Esophagus muscularis mucosa (tissue), 4 donors: ENCODE results near the gene TOLLIP. TPM values are rescaled to one million over a fixed set of nuclear protein-coding genes. Genes with fewer than 3 reads are reported as not detected.
"Not testable (repeated sequence)": the region's sequence is repeated elsewhere in the genome, so short reads cannot be mapped to it uniquely, and the experiment has no call there.

Experiments used
- DNase-seq: peaks from one replicate; pipeline ENCODE4 v3.0.0-alpha.2; 2017; ENCODE audit errors: extremely low spot score
- H3K27ac ChIP-seq, 4 donors: fragments of 200-600 bp; sonication (generic); replicated peaks in 1 of 4; 1 replicate in 3 of 4; 2 replicates in 1 of 4; pipeline ENCODE4 v1.5.1; 2016 to 2019; ENCODE audit warnings: mild to moderate bottlenecking in 1 of 4
- H3K27me3 ChIP-seq, 4 donors: fragments of 200-600 bp; sonication (generic); one replicate each; pipeline versions ENCODE4 v1.5.1 to v1.6.0; 2016 to 2019
- H3K36me3 ChIP-seq, 4 donors: fragments of 200-600 bp; sonication (generic); one replicate each; pipeline ENCODE4 v1.5.1; 2016 to 2019
- H3K4me1 ChIP-seq, 4 donors: fragments of 200-600 bp; sonication (generic); one replicate each; pipeline ENCODE4 v1.5.1; 2016 to 2019
- H3K4me3 ChIP-seq, 4 donors: fragments of 200-600 bp; sonication (generic); 1 replicate in 2 of 4; 2 replicates in 2 of 4; pipeline ENCODE4 v1.5.1; 2016 to 2019; ENCODE audit warnings: mild to moderate bottlenecking in 4 of 4, moderate library complexity in 1 of 4
- H3K9me3 ChIP-seq, 4 donors: fragments of 200-600 bp; sonication (generic); 1 replicate in 3 of 4; 2 replicates in 1 of 4; pipeline ENCODE4 v1.5.1; 2016 to 2019
- EP300 ChIP-seq: sonication (generic); formaldehyde crosslinking; IDR thresholded peaks from one replicate; pipeline ENCODE4 v1.6.1; 2017; ENCODE audit warnings: antibody characterized with exemption
- POLR2A ChIP-seq: fragments of 450-650 bp; IDR thresholded peaks from one replicate; pipeline ENCODE4 v1.6.1; 2017; ENCODE audit warnings: antibody characterized with exemption, moderate library complexity, mild to moderate bottlenecking, low read depth
- POLR2AphosphoS5 ChIP-seq, 2 donors: sonication (generic); formaldehyde crosslinking; IDR thresholded peaks; one replicate each; pipeline ENCODE4 v1.6.1; 2017; ENCODE audit warnings: antibody characterized with exemption in 2 of 2
- WGBS: methylation state at CpG from one replicate; pipeline ENCODE4 v1.1.5; 2018; 5-methylcytosine and 5-hydroxymethylcytosine counted together
- intact Hi-C: fragments of 100-400 bp; cut with DNase I; formaldehyde crosslinking; loops from one replicate; pipeline ENCODE4 v1.15.1; 2023
- total RNA-seq, 4 donors: library from RNA; depleted of rRNA; stranded (reverse); fragments of >200 nt; gene quantifications; one replicate each; pipeline versions ENCODE4 v1.1.0 to v1.2.1, GENCODE V29; 2016
- TF ChIP-seq, protein P1 (sequence below), 3 experiments: fragments of 200-600 bp in 2 of 3; fragments of 450-650 bp in 1 of 3; sonication (generic) in 2 of 3; IDR thresholded peaks; one replicate each; pipeline ENCODE4 v1.5.1; 2017 to 2019; ENCODE audit warnings: antibody characterized with exemption in 3 of 3, mild to moderate bottlenecking in 2 of 3, moderate library complexity in 1 of 3

The TOLLIP gene
- total RNA-seq, 4 donors from 2014 or later, result 33.2 to 71.6 (median 58.6) TPM

DNA sequence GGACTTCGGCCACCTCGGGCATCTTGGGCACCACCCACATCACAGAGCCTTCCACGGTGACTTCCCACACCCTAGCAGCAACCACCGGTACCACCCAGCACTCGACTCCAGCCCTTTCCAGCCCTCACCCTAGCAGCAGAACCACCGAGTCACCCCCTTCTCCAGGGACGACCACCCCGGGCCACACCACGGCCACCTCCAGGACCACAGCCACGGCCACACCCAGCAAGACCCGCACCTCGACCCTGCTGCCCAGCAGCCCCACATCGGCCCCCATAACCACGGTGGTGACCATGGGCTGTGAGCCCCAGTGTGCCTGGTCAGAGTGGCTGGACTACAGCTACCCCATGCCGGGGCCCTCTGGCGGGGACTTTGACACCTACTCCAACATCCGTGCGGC, 65.9 kb downstream of the TOLLIP start:
- H3K27ac ChIP-seq, H3K4me1 ChIP-seq, H3K27me3 ChIP-seq, H3K4me3 ChIP-seq, DNase-seq, H3K9me3 ChIP-seq, H3K36me3 ChIP-seq, intact Hi-C loops: not testable (repeated sequence)
- 100% methylated on average over 7 of the region's 18 CpGs for WGBS

- DNase-seq, H3K27me3 ChIP-seq, intact Hi-C loops, H3K27ac ChIP-seq, H3K4me3 ChIP-seq, H3K9me3 ChIP-seq, H3K36me3 ChIP-seq, H3K4me1 ChIP-seq: not testable (repeated sequence)
- 92% methylated on average over 7 of the region's 11 CpGs for WGBS
These were observed 66.7 kb downstream of the TOLLIP start for GRCh38 chr11:1242751-1243150.

- TF ChIP-seq EP300, result no peak
- TF ChIP-seq POLR2AphosphoS5 (IDR thresholded peaks at IDR 0.05), result no peak
- TF ChIP-seq, protein P1, sequence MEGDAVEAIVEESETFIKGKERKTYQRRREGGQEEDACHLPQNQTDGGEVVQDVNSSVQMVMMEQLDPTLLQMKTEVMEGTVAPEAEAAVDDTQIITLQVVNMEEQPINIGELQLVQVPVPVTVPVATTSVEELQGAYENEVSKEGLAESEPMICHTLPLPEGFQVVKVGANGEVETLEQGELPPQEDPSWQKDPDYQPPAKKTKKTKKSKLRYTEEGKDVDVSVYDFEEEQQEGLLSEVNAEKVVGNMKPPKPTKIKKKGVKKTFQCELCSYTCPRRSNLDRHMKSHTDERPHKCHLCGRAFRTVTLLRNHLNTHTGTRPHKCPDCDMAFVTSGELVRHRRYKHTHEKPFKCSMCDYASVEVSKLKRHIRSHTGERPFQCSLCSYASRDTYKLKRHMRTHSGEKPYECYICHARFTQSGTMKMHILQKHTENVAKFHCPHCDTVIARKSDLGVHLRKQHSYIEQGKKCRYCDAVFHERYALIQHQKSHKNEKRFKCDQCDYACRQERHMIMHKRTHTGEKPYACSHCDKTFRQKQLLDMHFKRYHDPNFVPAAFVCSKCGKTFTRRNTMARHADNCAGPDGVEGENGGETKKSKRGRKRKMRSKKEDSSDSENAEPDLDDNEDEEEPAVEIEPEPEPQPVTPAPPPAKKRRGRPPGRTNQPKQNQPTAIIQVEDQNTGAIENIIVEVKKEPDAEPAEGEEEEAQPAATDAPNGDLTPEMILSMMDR (IDR thresholded peaks at IDR 0.05), result no peak
- no peak for TF ChIP-seq POLR2A
- no peaks in the 10 kb centered on the region for H3K4me1 ChIP-seq
- no peaks in the 10 kb centered on the region for H3K27me3 ChIP-seq
- intact Hi-C loops, result no loop called here
- WGBS, result 94% methylated on average over 20 of the region's 20 CpGs
- H3K36me3 ChIP-seq, result no peaks in the 10 kb centered on the region
- no peaks in the 10 kb centered on the region for H3K9me3 ChIP-seq
- DNase-seq, result no peak
- no peak overlapping the region for H3K4me3 ChIP-seq
- no peak overlapping the region for H3K27ac ChIP-seq
These were observed 67.1 kb downstream of the TOLLIP start for GRCh38 chr11:1242289-1242688.

GRCh38 chr11:1241706-1242105, 67.7 kb downstream of the TOLLIP start:
- no peaks in the 10 kb centered on the region for H3K9me3 ChIP-seq
- intact Hi-C loops, result no loop called here
- WGBS, result 95% methylated on average over 18 of the region's 20 CpGs

GRCh38 chr11:1240771-1241170, 68.7 kb downstream of the TOLLIP start:
- no peaks in the 10 kb centered on the region for H3K27me3 ChIP-seq
- no peaks in the 10 kb centered on the region for H3K9me3 ChIP-seq
- H3K27ac ChIP-seq, result no peak overlapping the region
- no peaks in the 10 kb centered on the region for H3K36me3 ChIP-seq
- no peak overlapping the region for H3K4me3 ChIP-seq
- WGBS, result no CpG with 5 or more reads among the region's 25 CpGs
- DNase-seq, result no peak
- TF ChIP-seq POLR2AphosphoS5 (IDR thresholded peaks at IDR 0.05) (no peak), EP300 (no peak), POLR2A (no peak)
- TF ChIP-seq, protein P1 (IDR thresholded peaks at IDR 0.05), result no peak
- intact Hi-C loops, result no loop called here
- no peaks in the 10 kb centered on the region for H3K4me1 ChIP-seq

More at GRCh38 chr11:1241706-1242105, 67.7 kb downstream of the TOLLIP start:
- TF ChIP-seq, protein P1 (IDR thresholded peaks at IDR 0.05), result no peak
- TF ChIP-seq POLR2A (no peak), POLR2AphosphoS5 (IDR thresholded peaks at IDR 0.05) (no peak), EP300 (no peak)
- Histone ChIP-seq H3K27me3 (no peaks in the 10 kb centered on the region), H3K4me3 (no peak overlapping the region), H3K36me3 (no peaks in the 10 kb centered on the region), H3K4me1 (no peaks in the 10 kb centered on the region), H3K27ac (no peak overlapping the region)
- no peak for DNase-seq

DNA sequence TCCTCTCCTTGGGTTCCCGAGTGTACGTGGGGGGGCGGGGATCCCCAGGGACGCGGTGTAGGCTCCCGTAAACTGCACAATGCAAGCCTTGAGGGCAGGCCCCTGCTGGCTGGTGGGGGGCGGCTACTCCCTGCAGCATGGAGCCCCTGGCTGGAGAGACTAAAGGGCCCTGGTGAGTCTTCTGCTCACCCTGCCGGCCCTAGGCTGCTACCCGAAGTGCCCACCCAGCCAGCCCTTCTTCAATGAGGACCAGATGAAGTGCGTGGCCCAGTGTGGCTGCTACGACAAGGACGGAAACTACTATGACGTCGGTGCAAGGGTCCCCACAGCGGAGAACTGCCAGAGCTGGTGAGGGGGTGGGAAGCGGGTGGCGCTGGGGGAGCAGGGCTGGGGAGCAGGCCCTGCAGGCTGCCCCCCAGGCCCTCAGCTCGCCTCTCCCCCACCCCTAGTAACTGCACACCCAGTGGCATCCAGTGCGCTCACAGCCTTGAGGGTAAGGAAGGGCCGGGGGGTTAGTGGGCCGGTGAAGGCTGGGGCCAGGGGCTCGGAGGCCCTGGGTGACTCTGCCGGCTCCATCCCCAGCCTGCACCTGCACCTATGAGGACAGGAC, 69.7 kb downstream of the TOLLIP start:
- no peaks in the 10 kb centered on the region for H3K27me3 ChIP-seq
- no peak for TF ChIP-seq POLR2A
- TF ChIP-seq, protein P1 (IDR thresholded peaks at IDR 0.05), result no peak
- no peak for TF ChIP-seq POLR2AphosphoS5 (IDR thresholded peaks at IDR 0.05)
- no peak for TF ChIP-seq EP300
- WGBS, result 90% methylated on average over 23 of the region's 23 CpGs
- H3K36me3 ChIP-seq, result no peaks in the 10 kb centered on the region
- H3K4me3 ChIP-seq, result no peak overlapping the region
- no peaks in the 10 kb centered on the region for H3K9me3 ChIP-seq
- H3K4me1 ChIP-seq, result no peaks in the 10 kb centered on the region
- H3K27ac ChIP-seq, result no peak overlapping the region
- intact Hi-C loops, result no loop called here
- no peak for DNase-seq
